ENCODE data around the gene PROK1. TPM values are rescaled to one million over a fixed set of nuclear protein-coding genes. Genes with fewer than 3 reads are reported as not detected.

Gene PROK1
- polyA plus RNA-seq, 1 experiment = not detected

- CTCF ChIA-PET = interaction anchor here (0.9 to 2.4 kb wide), 4 partner anchors 14 to 70 kb away, joined by 3 to 15 read pairs (median 4); no protein-coding TSS in a partner anchor
- TF ChIP-seq CTCF (IDR thresholded peaks at IDR 0.05; ENCODE audit: low read depth, low read length) = no peak
- no peak overlapping the region for H3K4me3 ChIP-seq (ENCODE audit: low read depth, low read length)
- POLR2A ChIA-PET = no interaction called here
- no peak for DNase-seq (ENCODE audit: low read depth, low spot score)
- H3K9me3 ChIP-seq (ENCODE audit: control insufficient read depth, insufficient read depth, low read length) = no peaks in the 10 kb centered on the region
- no peak overlapping the region for H3K27ac ChIP-seq (ENCODE audit: low read depth, low read length)
- H3K27me3 ChIP-seq (ENCODE audit: control insufficient read depth, insufficient read depth, low read length) = peaks cover 34% of the 10 kb centered on the region
Observed at GRCh38 chr1:110425612-110426152, 25.3 kb upstream of the PROK1 start.

- Histone ChIP-seq H3K4me3 (ENCODE audit: low read depth, low read length) (no peak overlapping the region), H3K9me3 (ENCODE audit: control insufficient read depth, insufficient read depth, low read length) (no peaks in the 10 kb centered on the region), H3K27ac (ENCODE audit: low read depth, low read length) (no peak overlapping the region), H3K27me3 (ENCODE audit: control insufficient read depth, insufficient read depth, low read length) (peaks cover 45% of the 10 kb centered on the region)
- POLR2A ChIA-PET = no interaction called here
- TF ChIP-seq CTCF (IDR thresholded peaks at IDR 0.05; ENCODE audit: low read depth, low read length) = no peak
- DNase-seq (ENCODE audit: low read depth, low spot score) = no peak
- CTCF ChIA-PET = interaction anchor here (0.9 to 2.4 kb wide), 3 partner anchors 15 to 69 kb away, joined by 3 to 15 read pairs (median 4); no protein-coding TSS in a partner anchor
Observed at GRCh38 chr1:110426854-110427253, 24.1 kb upstream of the PROK1 start.

GRCh38 chr1:110428946-110429345, 22.0 kb upstream of the PROK1 start:
- no peak overlapping the region for H3K27ac ChIP-seq (ENCODE audit: low read depth, low read length)
- H3K27me3 ChIP-seq (ENCODE audit: control insufficient read depth, insufficient read depth, low read length) = peaks cover 48% of the 10 kb centered on the region
- no peak for TF ChIP-seq CTCF (IDR thresholded peaks at IDR 0.05; ENCODE audit: low read depth, low read length)
- CTCF ChIA-PET = interaction anchor here (0.7 to 4.4 kb wide), 2 partner anchors 17 to 116 kb away, joined by 3 to 15 read pairs; no protein-coding TSS in a partner anchor
- POLR2A ChIA-PET = no interaction called here
- no peak overlapping the region for H3K4me3 ChIP-seq (ENCODE audit: low read depth, low read length)
- no peaks in the 10 kb centered on the region for H3K9me3 ChIP-seq (ENCODE audit: control insufficient read depth, insufficient read depth, low read length)
- DNase-seq (ENCODE audit: low read depth, low spot score) = no peak

GRCh38 chr1:110430366-110430765, 20.6 kb upstream of the PROK1 start:
- ChIA-PET CTCF (interaction anchor here (1.5 to 4.4 kb wide), 3 partner anchors 18 to 66 kb away, joined by 12 to 15 read pairs (median 14); no protein-coding TSS in a partner anchor), POLR2A (no interaction called here)
- TF ChIP-seq CTCF (IDR thresholded peaks at IDR 0.05; ENCODE audit: low read depth, low read length) = no peak

GRCh38 chr1:110430901-110431300, 20.0 kb upstream of the PROK1 start:
- H3K27me3 ChIP-seq (ENCODE audit: control insufficient read depth, insufficient read depth, low read length) = peaks cover 44% of the 10 kb centered on the region
- DNase-seq (ENCODE audit: low read depth, low spot score) = no peak
- H3K9me3 ChIP-seq (ENCODE audit: control insufficient read depth, insufficient read depth, low read length) = no peaks in the 10 kb centered on the region
- no peak overlapping the region for H3K4me3 ChIP-seq (ENCODE audit: low read depth, low read length)
- ChIA-PET POLR2A (no interaction called here), CTCF (interaction anchor here (1.5 to 4.4 kb wide), 3 partner anchors 19 to 65 kb away, joined by 12 to 15 read pairs (median 14); no protein-coding TSS in a partner anchor)
- H3K27ac ChIP-seq (ENCODE audit: low read depth, low read length) = no peak overlapping the region
- no peak for TF ChIP-seq CTCF (IDR thresholded peaks at IDR 0.05; ENCODE audit: low read depth, low read length)

More at GRCh38 chr1:110430366-110430765, 20.6 kb upstream of the PROK1 start:
- Histone ChIP-seq H3K27ac (ENCODE audit: low read depth, low read length) (no peak overlapping the region), H3K4me3 (ENCODE audit: low read depth, low read length) (no peak overlapping the region), H3K27me3 (ENCODE audit: control insufficient read depth, insufficient read depth, low read length) (peaks cover 43% of the 10 kb centered on the region), H3K9me3 (ENCODE audit: control insufficient read depth, insufficient read depth, low read length) (no peaks in the 10 kb centered on the region)
- no peak for DNase-seq (ENCODE audit: low read depth, low spot score)

Data from AG04450 (cell line).